GM23338 (cell line): ENCODE results near the gene PTOV1. TPM values are rescaled to one million over a fixed set of nuclear protein-coding genes. Genes with fewer than 3 reads are reported as not detected.

ENCODE experiments used
- ATAC-seq: fragments of 200-7000 bp; cut with Tn5 transposase; 3 replicates; pipeline ENCODE4 v1.9.1; 2020
- DNase-seq: peaks from one replicate; pipeline ENCODE4 v3.0.0-alpha.2; 2015; ENCODE audit warnings: low spot score
- H2AFZ ChIP-seq: fragments of 200-600 bp; sonication (generic); 2 replicates; pipeline ENCODE4 v1.8.0; 2016; ENCODE audit warnings: antibody characterized with exemption, mild to moderate bottlenecking, moderate library complexity
- H3F3A ChIP-seq: fragments of 200-600 bp; sonication (generic); replicated peaks from 2 replicates; pipeline ENCODE4 v1.8.0; 2017; ENCODE audit warnings: antibody characterized with exemption, mixed run types, low read depth
- H3K27ac ChIP-seq: fragments of 200-600 bp; sonication (generic); 2 replicates; pipeline ENCODE4 v1.6.1; 2016; ENCODE audit warnings: low read depth
- H3K27me3 ChIP-seq: fragments of 200-600 bp; sonication (generic); 2 replicates; pipeline ENCODE4 v1.8.0; 2016; ENCODE audit warnings: mild to moderate bottlenecking, mixed run types, moderate library complexity; ENCODE audit not compliant: insufficient read depth
- H3K36me3 ChIP-seq: fragments of 200-600 bp; sonication (generic); 2 replicates; pipeline ENCODE4 v1.8.0; 2016; ENCODE audit warnings: mild to moderate bottlenecking; ENCODE audit not compliant: insufficient read depth
- H3K4me1 ChIP-seq: fragments of 200-600 bp; sonication (generic); 2 replicates; pipeline ENCODE4 v1.8.0; 2016; ENCODE audit warnings: mild to moderate bottlenecking, moderate library complexity; ENCODE audit not compliant: insufficient read depth
- H3K4me2 ChIP-seq: fragments of 200-600 bp; sonication (generic); 2 replicates; pipeline ENCODE4 v1.7.1; 2017; ENCODE audit warnings: mixed run types
- H3K4me3 ChIP-seq: fragments of 200-600 bp; sonication (generic); 2 replicates; pipeline ENCODE4 v1.6.1; 2016; ENCODE audit warnings: mixed run types
- H3K79me2 ChIP-seq: fragments of 200-600 bp; sonication (generic); replicated peaks from 2 replicates; pipeline ENCODE4 v1.8.0; 2017; ENCODE audit warnings: mild to moderate bottlenecking; ENCODE audit not compliant: insufficient read depth
- H3K9me2 ChIP-seq: fragments of 200-600 bp; sonication (generic); 2 replicates; pipeline ENCODE4 v1.8.0; 2017; ENCODE audit not compliant: insufficient read depth
- H4K20me1 ChIP-seq: fragments of 200-600 bp; sonication (generic); replicated peaks from 2 replicates; pipeline ENCODE4 v1.8.0; 2017; ENCODE audit warnings: mild to moderate bottlenecking; ENCODE audit not compliant: insufficient read depth
- H3K27ac Mint-ChIP-seq: 2 replicates; pipeline ENCODE4 v1.8.0; 2020; ENCODE audit warnings: inconsistent platforms, mild to moderate bottlenecking, moderate library complexity, mixed read lengths
- H3K27me3 Mint-ChIP-seq: 3 replicates; pipeline ENCODE4 v1.8.0; 2022; ENCODE audit warnings: low read depth, mild to moderate bottlenecking, moderate library complexity, mixed read lengths, inconsistent platforms; ENCODE audit not compliant: insufficient read depth, poor library complexity
- H3K36me3 Mint-ChIP-seq: 3 replicates; pipeline ENCODE4 v1.8.0; 2021; ENCODE audit warnings: low read depth, mild to moderate bottlenecking, inconsistent platforms, moderate library complexity, mixed read lengths
- H3K4me1 Mint-ChIP-seq: 3 replicates; pipeline ENCODE4 v1.8.0; 2020; ENCODE audit warnings: mild to moderate bottlenecking, inconsistent platforms, mixed read lengths
- H3K4me3 Mint-ChIP-seq: 3 replicates; pipeline ENCODE4 v1.8.0; 2021; ENCODE audit warnings: moderate library complexity, mild to moderate bottlenecking, inconsistent platforms, mixed read lengths
- H3K9me3 Mint-ChIP-seq: 3 replicates; pipeline ENCODE4 v1.8.0; 2020; ENCODE audit warnings: moderate library complexity, mild to moderate bottlenecking, inconsistent platforms, mixed read lengths
- CREB1 ChIP-seq: fragments of 250-450 bp; sonication (Bioruptor Pico); IDR thresholded peaks from 2 replicates; pipeline ENCODE4 v1.5.0; 2020; ENCODE audit warnings: low read depth, mild to moderate bottlenecking, moderate library complexity
- EZH2 ChIP-seq: fragments of 200-600 bp; sonication (generic); IDR thresholded peaks from one replicate; pipeline ENCODE4 v1.8.0; 2017; ENCODE audit warnings: antibody characterized with exemption, mild to moderate bottlenecking, low read depth; ENCODE audit not compliant: unreplicated experiment
- EZH2phosphoT487 ChIP-seq: fragments of 200-600 bp; sonication (generic); IDR thresholded peaks from one replicate; pipeline ENCODE4 v1.8.1; 2018; ENCODE audit warnings: antibody characterized with exemption; ENCODE audit not compliant: unreplicated experiment
- JUNB ChIP-seq: IDR thresholded peaks from one replicate; pipeline ENCODE4 v1.6.1; 2016; ENCODE audit warnings: antibody characterized with exemption; ENCODE audit not compliant: unreplicated experiment
- NANOG ChIP-seq: IDR thresholded peaks from 2 replicates; pipeline ENCODE4 v1.6.1; 2016; ENCODE audit warnings: antibody characterized with exemption, borderline replicate concordance
- ZNF114 ChIP-seq: fragments of 250-450 bp; sonication (Bioruptor Pico); IDR thresholded peaks from 2 replicates; pipeline ENCODE4 v1.5.0; 2020; ENCODE audit warnings: mild to moderate bottlenecking, moderate library complexity
- ZNF331 ChIP-seq: fragments of 250-450 bp; sonication (Bioruptor Pico); IDR thresholded peaks from 2 replicates; pipeline ENCODE4 v1.5.0; 2020; ENCODE audit warnings: low read depth, mild to moderate bottlenecking, moderate library complexity
- polyA plus RNA-seq: library from polyadenylated mRNA; unstranded; fragments of >200 nt; fragmentation: Nextera tagmentation; extraction: Ambion mirVana; gene quantifications from 2 replicates; pipeline ENCODE4 v1.2.1, GENCODE V29; 2016
- total RNA-seq: library from RNA; depleted of rRNA; stranded (reverse); fragments of >200 nt; shearing (Covaris generic); gene quantifications from 2 replicates; pipeline ENCODE4 v1.2.3, GENCODE V29; 2014
- TF ChIP-seq, protein P1 (sequence below): IDR thresholded peaks from 2 replicates; pipeline ENCODE4 v1.6.1; 2016; ENCODE audit warnings: antibody characterized with exemption
- TF ChIP-seq, protein P2 (sequence below): IDR thresholded peaks from one replicate; pipeline ENCODE4 v1.6.1; 2018; ENCODE audit warnings: antibody characterized with exemption; ENCODE audit not compliant: unreplicated experiment
- TF ChIP-seq, protein P3 (sequence below), 2 experiments: fragments of 200-600 bp in 1 of 2; sonication (generic) in 1 of 2; conservative IDR thresholded peaks; 2 replicates each; pipeline versions ENCODE4 v1.5.1 to v1.6.1; 2016 to 2017; ENCODE audit warnings: antibody characterized with exemption in 2 of 2, low read depth in 2 of 2, mild to moderate bottlenecking in 2 of 2, moderate library complexity in 1 of 2
- TF ChIP-seq, protein P4 (sequence below): fragments of 250-450 bp; sonication (Bioruptor Pico); IDR thresholded peaks from 2 replicates; pipeline ENCODE4 v1.5.0; 2020; ENCODE audit warnings: mild to moderate bottlenecking, moderate library complexity

PTOV1 gene
- total and polyA plus RNA-seq, 2 experiments from 2014 or later, result 188 to 209 TPM

DNA sequence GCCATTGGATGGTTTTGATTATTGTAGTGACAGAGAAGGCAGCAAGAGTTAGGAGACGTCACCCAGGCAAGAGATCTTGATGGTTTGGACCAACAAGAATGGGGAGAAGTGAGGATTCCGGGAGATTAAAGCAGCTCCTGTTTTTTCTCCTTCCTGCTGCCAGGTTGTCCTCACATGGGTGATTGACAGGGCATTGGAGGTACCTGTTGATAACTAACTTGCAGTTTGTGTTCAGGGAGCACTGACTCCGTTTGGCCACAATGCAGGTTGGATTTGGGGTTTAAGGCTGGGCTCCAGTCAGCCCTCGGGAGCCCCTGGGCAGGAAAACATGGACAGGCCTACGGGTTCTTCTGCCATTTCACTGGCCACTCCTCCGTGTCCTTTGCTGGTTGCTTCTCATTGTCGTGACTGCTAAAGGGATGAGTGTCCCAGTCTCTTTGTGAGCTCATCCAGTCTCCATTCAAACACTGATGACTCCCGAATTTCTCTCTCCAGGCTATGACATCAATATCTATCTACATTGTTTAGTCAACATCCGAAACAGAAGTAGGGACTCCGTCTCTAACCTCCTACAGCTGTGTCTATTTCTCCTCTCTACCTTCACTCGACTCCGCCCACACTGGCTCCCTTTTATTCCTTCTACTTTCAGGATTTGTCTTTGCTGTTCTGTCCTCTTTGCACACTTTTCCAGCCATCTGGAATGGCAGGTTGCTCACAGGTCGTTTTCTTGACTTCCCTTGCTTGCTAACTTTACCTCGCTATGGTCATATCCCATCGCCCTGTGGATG lies 1.3 kb upstream of the PTOV1 start:
- H3K27ac Mint-ChIP-seq, result no peak overlapping the region

More for the DNA sequence above, 1.3 kb upstream of the PTOV1 start:
- 0 out of 2 replicates have a peak overlapping the region, but pooled peaks have one; percentile 24 for H3K27ac ChIP-seq
- 0 out of 2 replicates have a peak, but pooled peaks cover 3% of the 10 kb centered on the region for H3K9me2 ChIP-seq
- TF ChIP-seq, protein P1, sequence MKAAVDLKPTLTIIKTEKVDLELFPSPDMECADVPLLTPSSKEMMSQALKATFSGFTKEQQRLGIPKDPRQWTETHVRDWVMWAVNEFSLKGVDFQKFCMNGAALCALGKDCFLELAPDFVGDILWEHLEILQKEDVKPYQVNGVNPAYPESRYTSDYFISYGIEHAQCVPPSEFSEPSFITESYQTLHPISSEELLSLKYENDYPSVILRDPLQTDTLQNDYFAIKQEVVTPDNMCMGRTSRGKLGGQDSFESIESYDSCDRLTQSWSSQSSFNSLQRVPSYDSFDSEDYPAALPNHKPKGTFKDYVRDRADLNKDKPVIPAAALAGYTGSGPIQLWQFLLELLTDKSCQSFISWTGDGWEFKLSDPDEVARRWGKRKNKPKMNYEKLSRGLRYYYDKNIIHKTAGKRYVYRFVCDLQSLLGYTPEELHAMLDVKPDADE, result no peak
- TF ChIP-seq ZNF114 (no peak), CREB1 (CRISPR knock-in tag) (no peak), NANOG (no peak), JUNB (no peak), EZH2phosphoT487 (no peak), ZNF331 (CRISPR knock-in tag) (no peak), EZH2 (no peak)
- TF ChIP-seq, protein P2, sequence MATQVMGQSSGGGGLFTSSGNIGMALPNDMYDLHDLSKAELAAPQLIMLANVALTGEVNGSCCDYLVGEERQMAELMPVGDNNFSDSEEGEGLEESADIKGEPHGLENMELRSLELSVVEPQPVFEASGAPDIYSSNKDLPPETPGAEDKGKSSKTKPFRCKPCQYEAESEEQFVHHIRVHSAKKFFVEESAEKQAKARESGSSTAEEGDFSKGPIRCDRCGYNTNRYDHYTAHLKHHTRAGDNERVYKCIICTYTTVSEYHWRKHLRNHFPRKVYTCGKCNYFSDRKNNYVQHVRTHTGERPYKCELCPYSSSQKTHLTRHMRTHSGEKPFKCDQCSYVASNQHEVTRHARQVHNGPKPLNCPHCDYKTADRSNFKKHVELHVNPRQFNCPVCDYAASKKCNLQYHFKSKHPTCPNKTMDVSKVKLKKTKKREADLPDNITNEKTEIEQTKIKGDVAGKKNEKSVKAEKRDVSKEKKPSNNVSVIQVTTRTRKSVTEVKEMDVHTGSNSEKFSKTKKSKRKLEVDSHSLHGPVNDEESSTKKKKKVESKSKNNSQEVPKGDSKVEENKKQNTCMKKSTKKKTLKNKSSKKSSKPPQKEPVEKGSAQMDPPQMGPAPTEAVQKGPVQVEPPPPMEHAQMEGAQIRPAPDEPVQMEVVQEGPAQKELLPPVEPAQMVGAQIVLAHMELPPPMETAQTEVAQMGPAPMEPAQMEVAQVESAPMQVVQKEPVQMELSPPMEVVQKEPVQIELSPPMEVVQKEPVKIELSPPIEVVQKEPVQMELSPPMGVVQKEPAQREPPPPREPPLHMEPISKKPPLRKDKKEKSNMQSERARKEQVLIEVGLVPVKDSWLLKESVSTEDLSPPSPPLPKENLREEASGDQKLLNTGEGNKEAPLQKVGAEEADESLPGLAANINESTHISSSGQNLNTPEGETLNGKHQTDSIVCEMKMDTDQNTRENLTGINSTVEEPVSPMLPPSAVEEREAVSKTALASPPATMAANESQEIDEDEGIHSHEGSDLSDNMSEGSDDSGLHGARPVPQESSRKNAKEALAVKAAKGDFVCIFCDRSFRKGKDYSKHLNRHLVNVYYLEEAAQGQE, result no peak
- TF ChIP-seq, protein P3, sequence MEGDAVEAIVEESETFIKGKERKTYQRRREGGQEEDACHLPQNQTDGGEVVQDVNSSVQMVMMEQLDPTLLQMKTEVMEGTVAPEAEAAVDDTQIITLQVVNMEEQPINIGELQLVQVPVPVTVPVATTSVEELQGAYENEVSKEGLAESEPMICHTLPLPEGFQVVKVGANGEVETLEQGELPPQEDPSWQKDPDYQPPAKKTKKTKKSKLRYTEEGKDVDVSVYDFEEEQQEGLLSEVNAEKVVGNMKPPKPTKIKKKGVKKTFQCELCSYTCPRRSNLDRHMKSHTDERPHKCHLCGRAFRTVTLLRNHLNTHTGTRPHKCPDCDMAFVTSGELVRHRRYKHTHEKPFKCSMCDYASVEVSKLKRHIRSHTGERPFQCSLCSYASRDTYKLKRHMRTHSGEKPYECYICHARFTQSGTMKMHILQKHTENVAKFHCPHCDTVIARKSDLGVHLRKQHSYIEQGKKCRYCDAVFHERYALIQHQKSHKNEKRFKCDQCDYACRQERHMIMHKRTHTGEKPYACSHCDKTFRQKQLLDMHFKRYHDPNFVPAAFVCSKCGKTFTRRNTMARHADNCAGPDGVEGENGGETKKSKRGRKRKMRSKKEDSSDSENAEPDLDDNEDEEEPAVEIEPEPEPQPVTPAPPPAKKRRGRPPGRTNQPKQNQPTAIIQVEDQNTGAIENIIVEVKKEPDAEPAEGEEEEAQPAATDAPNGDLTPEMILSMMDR (conservative IDR thresholded peaks at IDR 0.05; ENCODE audit: low read depth in 2 of 2), result no peak
- TF ChIP-seq, protein P4, sequence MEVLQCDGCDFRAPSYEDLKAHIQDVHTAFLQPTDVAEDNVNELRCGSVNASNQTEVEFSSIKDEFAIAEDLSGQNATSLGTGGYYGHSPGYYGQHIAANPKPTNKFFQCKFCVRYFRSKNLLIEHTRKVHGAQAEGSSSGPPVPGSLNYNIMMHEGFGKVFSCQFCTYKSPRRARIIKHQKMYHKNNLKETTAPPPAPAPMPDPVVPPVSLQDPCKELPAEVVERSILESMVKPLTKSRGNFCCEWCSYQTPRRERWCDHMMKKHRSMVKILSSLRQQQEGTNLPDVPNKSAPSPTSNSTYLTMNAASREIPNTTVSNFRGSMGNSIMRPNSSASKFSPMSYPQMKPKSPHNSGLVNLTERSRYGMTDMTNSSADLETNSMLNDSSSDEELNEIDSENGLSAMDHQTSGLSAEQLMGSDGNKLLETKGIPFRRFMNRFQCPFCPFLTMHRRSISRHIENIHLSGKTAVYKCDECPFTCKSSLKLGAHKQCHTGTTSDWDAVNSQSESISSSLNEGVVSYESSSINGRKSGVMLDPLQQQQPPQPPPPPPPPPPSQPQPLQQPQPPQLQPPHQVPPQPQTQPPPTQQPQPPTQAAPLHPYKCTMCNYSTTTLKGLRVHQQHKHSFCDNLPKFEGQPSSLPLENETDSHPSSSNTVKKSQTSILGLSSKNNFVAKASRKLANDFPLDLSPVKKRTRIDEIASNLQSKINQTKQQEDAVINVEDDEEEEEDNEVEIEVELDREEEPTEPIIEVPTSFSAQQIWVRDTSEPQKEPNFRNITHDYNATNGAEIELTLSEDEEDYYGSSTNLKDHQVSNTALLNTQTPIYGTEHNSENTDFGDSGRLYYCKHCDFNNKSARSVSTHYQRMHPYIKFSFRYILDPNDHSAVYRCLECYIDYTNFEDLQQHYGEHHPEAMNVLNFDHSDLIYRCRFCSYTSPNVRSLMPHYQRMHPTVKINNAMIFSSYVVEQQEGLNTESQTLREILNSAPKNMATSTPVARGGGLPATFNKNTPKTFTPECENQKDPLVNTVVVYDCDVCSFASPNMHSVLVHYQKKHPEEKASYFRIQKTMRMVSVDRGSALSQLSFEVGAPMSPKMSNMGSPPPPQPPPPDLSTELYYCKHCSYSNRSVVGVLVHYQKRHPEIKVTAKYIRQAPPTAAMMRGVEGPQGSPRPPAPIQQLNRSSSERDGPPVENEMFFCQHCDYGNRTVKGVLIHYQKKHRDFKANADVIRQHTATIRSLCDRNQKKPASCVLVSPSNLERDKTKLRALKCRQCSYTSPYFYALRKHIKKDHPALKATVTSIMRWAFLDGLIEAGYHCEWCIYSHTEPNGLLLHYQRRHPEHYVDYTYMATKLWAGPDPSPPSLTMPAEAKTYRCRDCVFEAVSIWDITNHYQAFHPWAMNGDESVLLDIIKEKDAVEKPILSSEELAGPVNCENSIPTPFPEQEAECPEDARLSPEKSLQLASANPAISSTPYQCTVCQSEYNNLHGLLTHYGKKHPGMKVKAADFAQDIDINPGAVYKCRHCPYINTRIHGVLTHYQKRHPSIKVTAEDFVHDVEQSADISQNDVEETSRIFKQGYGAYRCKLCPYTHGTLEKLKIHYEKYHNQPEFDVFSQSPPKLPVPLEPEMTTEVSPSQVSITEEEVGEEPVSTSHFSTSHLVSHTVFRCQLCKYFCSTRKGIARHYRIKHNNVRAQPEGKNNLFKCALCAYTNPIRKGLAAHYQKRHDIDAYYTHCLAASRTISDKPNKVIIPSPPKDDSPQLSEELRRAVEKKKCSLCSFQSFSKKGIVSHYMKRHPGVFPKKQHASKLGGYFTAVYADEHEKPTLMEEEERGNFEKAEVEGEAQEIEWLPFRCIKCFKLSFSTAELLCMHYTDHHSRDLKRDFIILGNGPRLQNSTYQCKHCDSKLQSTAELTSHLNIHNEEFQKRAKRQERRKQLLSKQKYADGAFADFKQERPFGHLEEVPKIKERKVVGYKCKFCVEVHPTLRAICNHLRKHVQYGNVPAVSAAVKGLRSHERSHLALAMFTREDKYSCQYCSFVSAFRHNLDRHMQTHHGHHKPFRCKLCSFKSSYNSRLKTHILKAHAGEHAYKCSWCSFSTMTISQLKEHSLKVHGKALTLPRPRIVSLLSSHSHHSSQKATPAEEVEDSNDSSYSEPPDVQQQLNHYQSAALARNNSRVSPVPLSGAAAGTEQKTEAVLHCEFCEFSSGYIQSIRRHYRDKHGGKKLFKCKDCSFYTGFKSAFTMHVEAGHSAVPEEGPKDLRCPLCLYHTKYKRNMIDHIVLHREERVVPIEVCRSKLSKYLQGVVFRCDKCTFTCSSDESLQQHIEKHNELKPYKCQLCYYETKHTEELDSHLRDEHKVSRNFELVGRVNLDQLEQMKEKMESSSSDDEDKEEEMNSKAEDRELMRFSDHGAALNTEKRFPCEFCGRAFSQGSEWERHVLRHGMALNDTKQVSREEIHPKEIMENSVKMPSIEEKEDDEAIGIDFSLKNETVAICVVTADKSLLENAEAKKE (CRISPR knock-in tag), result no peak
- peaks cover 37% of the 10 kb centered on the region for H3K79me2 ChIP-seq
- no peak for DNase-seq
- Mint-ChIP-seq H3K36me3 (peaks cover 35% of the 10 kb centered on the region), H3K4me1 (peaks cover 24% of the 10 kb centered on the region), H3K9me3 (peaks cover 10% of the 10 kb centered on the region; the same call in 2 of the 3 replicates), H3K4me3 (peak overlapping the region; percentile 78), H3K27me3 (peaks cover 19% of the 10 kb centered on the region)
- no peak for ATAC-seq
- peak overlapping the region; percentile 94 for H3K4me2 ChIP-seq
- H3K4me3 ChIP-seq, result peak overlapping the region; percentile 88
- H2AFZ ChIP-seq, result peak overlapping the region; percentile 11; the same call in 1 of the 2 replicates
- no peaks in the 10 kb centered on the region for H3K27me3 ChIP-seq
- peaks cover 21% of the 10 kb centered on the region for H3K4me1 ChIP-seq
- peaks cover 20% of the 10 kb centered on the region for H3F3A ChIP-seq
- no peaks in the 10 kb centered on the region; the same call in 1 of the 2 replicates for H3K36me3 ChIP-seq
- peaks cover 31% of the 10 kb centered on the region for H4K20me1 ChIP-seq
